Stimulated activated CD8-positive, alpha-beta memory T cell treated with anti-CD3 and anti-CD28 coated beads, Interleukin-12 subunit alpha, Interleukin-12 subunit beta, amount 100 ng/mL, for 24 hours (primary cell): ENCODE results near the gene HOXA9.

ENCODE experiments used
- DNase-seq: peaks from one replicate; pipeline ENCODE4 v3.0.0-alpha.2; 2020; ENCODE audit errors: extremely low read depth

The HOXA9 gene

GRCh38 chr7:27165089-27165995 is at the start of gene HOXA9:
TSS of gene HOXA9 (minus strand) at chr7:27165537. CDS start at chr7:27165457, 80 bp downstream.
- DNase-seq = no peak

- DNase-seq = no peak
Measured at GRCh38 chr7:27214239-27214950, 49.1 kb upstream of the HOXA9 start.

- DNase-seq = no peak
Measured at GRCh38 chr7:27213433-27214238, 48.3 kb upstream of the HOXA9 start.

GRCh38 chr7:27212497-27213432 is 47.4 kb upstream of the HOXA9 start:
- DNase-seq = no peak

- no peak for DNase-seq
Measured at GRCh38 chr7:27211764-27212204, 46.4 kb upstream of the HOXA9 start.

- DNase-seq = no peak
Measured at GRCh38 chr7:27211084-27211446, 45.7 kb upstream of the HOXA9 start.

GRCh38 chr7:27210441-27211083 is 45.2 kb upstream of the HOXA9 start:
- no peak for DNase-seq

GRCh38 chr7:27209933-27210440 is 44.6 kb upstream of the HOXA9 start:
- no peak for DNase-seq

GRCh38 chr7:27208998-27209397 is 43.7 kb upstream of the HOXA9 start:
- no peak for DNase-seq

- no peak for DNase-seq
Measured at GRCh38 chr7:27207348-27207985, 42.1 kb upstream of the HOXA9 start.

- no peak for DNase-seq
Measured at GRCh38 chr7:27205325-27206280, 40.3 kb upstream of the HOXA9 start.

- no peak for DNase-seq
Measured at GRCh38 chr7:27204851-27205322, 39.5 kb upstream of the HOXA9 start.

GRCh38 chr7:27203964-27204594 is 38.7 kb upstream of the HOXA9 start:
- DNase-seq = no peak

- DNase-seq = no peak
Measured at GRCh38 chr7:27203365-27203953, 38.1 kb upstream of the HOXA9 start.

- DNase-seq = no peak
Measured at GRCh38 chr7:27202862-27203134, 37.5 kb upstream of the HOXA9 start.

GRCh38 chr7:27202018-27202861 is 36.9 kb upstream of the HOXA9 start:
- DNase-seq = no peak

GRCh38 chr7:27201580-27202017 is 36.3 kb upstream of the HOXA9 start:
- DNase-seq = no peak
